HCT116 (cell line): ENCODE measurements around the gene CHODL.

ENCODE experiments used
- EZH2 ChIP-seq: fragments of 200-600 bp; sonication (generic); IDR thresholded peaks from 2 replicates; pipeline ENCODE4 v1.6.1; 2017; ENCODE audit warnings: antibody characterized with exemption, mixed run types
- POLR2AphosphoS5 ChIP-seq: IDR thresholded peaks from 2 replicates; pipeline ENCODE4 v1.6.1; 2011; ENCODE audit warnings: mild to moderate bottlenecking, low read depth, low read length, moderate library complexity
- ZFX ChIP-seq: fragments of 450-650 bp; IDR thresholded peaks from 2 replicates; pipeline ENCODE4 v1.6.1; 2017
- TF ChIP-seq, protein P1 (sequence below), 3 experiments: fragments of 200-600 bp in 1 of 3; sonication (generic) in 1 of 3; IDR thresholded peaks in 2 of 3; conservative IDR thresholded peaks in 1 of 3; 2 replicates each; pipeline ENCODE4 v1.5.1; 2012 to 2017; ENCODE audit warnings: low read depth in 2 of 3, low read length in 2 of 3, antibody characterized with exemption in 1 of 3, borderline replicate concordance in 1 of 3, control low read depth in 1 of 3, mild to moderate bottlenecking in 1 of 3, mixed read lengths in 1 of 3, mixed run types in 1 of 3, moderate library complexity in 1 of 3; ENCODE audit not compliant: insufficient read depth in 1 of 3

DNA sequence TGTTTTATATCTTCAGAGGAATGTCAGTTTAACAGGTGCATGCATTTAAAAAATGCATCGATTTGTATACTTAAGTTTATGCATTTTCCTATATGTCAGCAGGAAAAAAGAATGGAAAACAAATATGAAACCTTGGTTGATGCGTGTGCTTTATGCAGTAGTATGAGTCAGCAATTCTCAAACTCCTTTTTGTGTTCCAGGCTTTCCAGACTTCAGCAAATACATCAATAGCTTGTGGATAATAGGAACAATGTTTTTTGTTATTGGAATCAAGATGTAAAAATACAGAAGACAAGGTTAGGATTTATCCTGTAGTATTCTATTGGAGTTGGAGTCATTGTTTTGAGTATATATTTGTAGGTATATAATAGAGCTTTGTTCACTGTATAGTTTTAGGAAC is 45.2 kb downstream of the CHODL start:
- TF ChIP-seq, protein P1, sequence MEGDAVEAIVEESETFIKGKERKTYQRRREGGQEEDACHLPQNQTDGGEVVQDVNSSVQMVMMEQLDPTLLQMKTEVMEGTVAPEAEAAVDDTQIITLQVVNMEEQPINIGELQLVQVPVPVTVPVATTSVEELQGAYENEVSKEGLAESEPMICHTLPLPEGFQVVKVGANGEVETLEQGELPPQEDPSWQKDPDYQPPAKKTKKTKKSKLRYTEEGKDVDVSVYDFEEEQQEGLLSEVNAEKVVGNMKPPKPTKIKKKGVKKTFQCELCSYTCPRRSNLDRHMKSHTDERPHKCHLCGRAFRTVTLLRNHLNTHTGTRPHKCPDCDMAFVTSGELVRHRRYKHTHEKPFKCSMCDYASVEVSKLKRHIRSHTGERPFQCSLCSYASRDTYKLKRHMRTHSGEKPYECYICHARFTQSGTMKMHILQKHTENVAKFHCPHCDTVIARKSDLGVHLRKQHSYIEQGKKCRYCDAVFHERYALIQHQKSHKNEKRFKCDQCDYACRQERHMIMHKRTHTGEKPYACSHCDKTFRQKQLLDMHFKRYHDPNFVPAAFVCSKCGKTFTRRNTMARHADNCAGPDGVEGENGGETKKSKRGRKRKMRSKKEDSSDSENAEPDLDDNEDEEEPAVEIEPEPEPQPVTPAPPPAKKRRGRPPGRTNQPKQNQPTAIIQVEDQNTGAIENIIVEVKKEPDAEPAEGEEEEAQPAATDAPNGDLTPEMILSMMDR (IDR thresholded peaks at IDR 0.05 in 2 of 3, conservative IDR thresholded peaks at IDR 0.05 in 1 of 3; ENCODE audit: borderline replicate concordance in 1 of 3, insufficient read depth in 1 of 3, low read depth in 2 of 3, low read length in 2 of 3), result no peak
- TF ChIP-seq EZH2 (no peak), ZFX (no peak), POLR2AphosphoS5 (no peak)
